ENCODE data around the gene IL1RL2. TPM values are rescaled to one million over a fixed set of nuclear protein-coding genes. Genes with fewer than 3 reads are reported as not detected.

Gene IL1RL2
- total RNA-seq, 1 experiment from 2014 or later: not detected

GRCh38 chr2:102268510-102269199, 81.8 kb downstream of the IL1RL2 start:
- Histone ChIP-seq H3K36me3 (ENCODE audit: control insufficient read depth in 1 of 2, insufficient read depth in 2 of 2, low read length in 2 of 2) (no peaks in the 10 kb centered on the region), H3K4me1 (ENCODE audit: control insufficient read depth in 1 of 2, insufficient read depth in 2 of 2, low read length in 2 of 2) (no peaks in the 10 kb centered on the region), H3K4me2 (ENCODE audit: low read length) (no peak overlapping the region), H4K20me1 (ENCODE audit: insufficient read depth) (no peaks in the 10 kb centered on the region), H3K27me3 (ENCODE audit: insufficient read depth, low read length) (peaks cover 7% of the 10 kb centered on the region), H3K4me3 (replicated peaks in 1 of 2; ENCODE audit: low read depth in 1 of 2, low read length in 2 of 2) (no peak overlapping the region), H2AFZ (ENCODE audit: low read depth, low read length, poor library complexity, severe bottlenecking) (no peak overlapping the region), H3K27ac (ENCODE audit: low read depth, low read length) (no peak overlapping the region), H3K9ac (ENCODE audit: low read length) (no peak overlapping the region), H3K9me3 (ENCODE audit: control insufficient read depth in 1 of 2, insufficient read depth in 1 of 2, low read depth in 1 of 2, low read length in 2 of 2) (no peaks in the 10 kb centered on the region), H3K9me2 (ENCODE audit: insufficient read depth) (no peaks in the 10 kb centered on the region), H3K79me2 (ENCODE audit: insufficient read depth, low read length) (no peaks in the 10 kb centered on the region)
- ChIA-PET CTCF (no interaction called here), RAD21 (ENCODE audit: low non-redundant PET in 1 of 2, low total read pairs in 2 of 2, uncharacterized antibody in 2 of 2, unreplicated experiment in 2 of 2) (no interaction called here), POLR2A (no interaction called here)
- ATAC-seq: no peak
- BruUV-seq (replicated peaks): no TSS peak
- DNase-seq (ENCODE audit: low read depth, low spot score): no peak
- intact Hi-C loops (cut with micrococcal nuclease): no loop called here
- TF ChIP-seq ZNF274 (IDR thresholded peaks at IDR 0.05; ENCODE audit: low read depth, low read length) (no peak), CBX3 (IDR thresholded peaks at IDR 0.05; ENCODE audit: low read depth) (no peak), EZH2phosphoT487 (IDR thresholded peaks at IDR 0.05; ENCODE audit: borderline replicate concordance) (no peak)

- no peak overlapping the region for H3K27ac ChIP-seq (ENCODE audit: low read depth, low read length)
- ATAC-seq (no peak), DNase-seq (ENCODE audit: low read depth, low spot score) (no peak)
- no peaks in the 10 kb centered on the region for H4K20me1 ChIP-seq (ENCODE audit: insufficient read depth)
- H3K79me2 ChIP-seq (ENCODE audit: insufficient read depth, low read length): no peaks in the 10 kb centered on the region
- H3K4me1 ChIP-seq (ENCODE audit: control insufficient read depth in 1 of 2, insufficient read depth in 2 of 2, low read length in 2 of 2): no peaks in the 10 kb centered on the region
- peaks cover 7% of the 10 kb centered on the region for H3K27me3 ChIP-seq (ENCODE audit: insufficient read depth, low read length)
- H3K4me2 ChIP-seq (ENCODE audit: low read length): no peak overlapping the region
- BruUV-seq (replicated peaks): no TSS peak
- no peaks in the 10 kb centered on the region for H3K36me3 ChIP-seq (ENCODE audit: control insufficient read depth in 1 of 2, insufficient read depth in 2 of 2, low read length in 2 of 2)
- ChIA-PET CTCF (no interaction called here), RAD21 (ENCODE audit: low non-redundant PET in 1 of 2, low total read pairs in 2 of 2, uncharacterized antibody in 2 of 2, unreplicated experiment in 2 of 2) (no interaction called here), POLR2A (no interaction called here)
- H3K9me2 ChIP-seq (ENCODE audit: insufficient read depth): no peaks in the 10 kb centered on the region
- H3K9me3 ChIP-seq (ENCODE audit: control insufficient read depth in 1 of 2, insufficient read depth in 1 of 2, low read depth in 1 of 2, low read length in 2 of 2): no peaks in the 10 kb centered on the region
- no peak overlapping the region for H2AFZ ChIP-seq (ENCODE audit: low read depth, low read length, poor library complexity, severe bottlenecking)
- H3K9ac ChIP-seq (ENCODE audit: low read length): no peak overlapping the region
- intact Hi-C loops (cut with micrococcal nuclease): no loop called here
- no peak overlapping the region for H3K4me3 ChIP-seq (replicated peaks in 1 of 2; ENCODE audit: low read depth in 1 of 2, low read length in 2 of 2)
- TF ChIP-seq RAD21 (IDR thresholded peaks at IDR 0.05; ENCODE audit: low read depth): no peak
Observed at GRCh38 chr2:102269200-102269524, 82.3 kb downstream of the IL1RL2 start.

Data from HCT116 (cell line).